Measurements from ENCODE around the gene SEC14L1.

Gene SEC14L1

GRCh38 chr17:77194179-77194578 is 53.4 kb downstream of the SEC14L1 start:
- H3K4me1 ChIP-seq (ENCODE audit: control insufficient read depth, insufficient read depth, low read length) = no peaks in the 10 kb centered on the region
- H3K9me3 ChIP-seq (ENCODE audit: control insufficient read depth in 2 of 2, low read length in 2 of 2) = no peaks in the 10 kb centered on the region
- no peak overlapping the region for H3K27ac ChIP-seq (ENCODE audit: low read length)
- no peak overlapping the region for H3K9ac ChIP-seq (ENCODE audit: low read length in 2 of 2)
- H3K27me3 ChIP-seq (ENCODE audit: control insufficient read depth in 1 of 2, insufficient read depth in 2 of 2, low read length in 2 of 2) = no peaks in the 10 kb centered on the region
- H3K4me3 ChIP-seq (ENCODE audit: low read length in 2 of 2) = no peak overlapping the region
- H3K36me3 ChIP-seq (ENCODE audit: control insufficient read depth in 2 of 2, insufficient read depth in 2 of 2, low read length in 2 of 2) = peaks cover 27 to 40% of the 10 kb centered on the region in 2 donors

GRCh38 chr17:77196251-77196650 is 55.5 kb downstream of the SEC14L1 start:
- Histone ChIP-seq H3K4me3 (ENCODE audit: low read length in 2 of 2) (no peak overlapping the region), H3K9me3 (ENCODE audit: control insufficient read depth in 2 of 2, low read length in 2 of 2) (no peaks in the 10 kb centered on the region), H3K4me1 (ENCODE audit: control insufficient read depth, insufficient read depth, low read length) (no peaks in the 10 kb centered on the region), H3K27me3 (ENCODE audit: control insufficient read depth in 1 of 2, insufficient read depth in 2 of 2, low read length in 2 of 2) (no peaks in the 10 kb centered on the region), H3K27ac (ENCODE audit: low read length) (no peak overlapping the region), H3K9ac (ENCODE audit: low read length in 2 of 2) (no peak overlapping the region), H3K36me3 (ENCODE audit: control insufficient read depth in 2 of 2, insufficient read depth in 2 of 2, low read length in 2 of 2) (peaks cover 39 to 54% of the 10 kb centered on the region in 2 donors)

GRCh38 chr17:77197115-77197514 is 56.3 kb downstream of the SEC14L1 start:
- no peak overlapping the region for H3K27ac ChIP-seq (ENCODE audit: low read length)
- no peak overlapping the region for H3K4me3 ChIP-seq (ENCODE audit: low read length in 2 of 2)
- H3K9ac ChIP-seq (ENCODE audit: low read length in 2 of 2) = no peak overlapping the region
- no peaks in the 10 kb centered on the region for H3K4me1 ChIP-seq (ENCODE audit: control insufficient read depth, insufficient read depth, low read length)
- H3K36me3 ChIP-seq (ENCODE audit: control insufficient read depth in 2 of 2, insufficient read depth in 2 of 2, low read length in 2 of 2) = peaks cover 42 to 58% of the 10 kb centered on the region in 2 donors
- H3K9me3 ChIP-seq (ENCODE audit: control insufficient read depth in 2 of 2, low read length in 2 of 2) = no peaks in the 10 kb centered on the region
- H3K27me3 ChIP-seq (ENCODE audit: control insufficient read depth in 1 of 2, insufficient read depth in 2 of 2, low read length in 2 of 2) = no peaks in the 10 kb centered on the region

GRCh38 chr17:77200711-77201110 is 59.9 kb downstream of the SEC14L1 start:
- H3K36me3 ChIP-seq (ENCODE audit: control insufficient read depth in 2 of 2, insufficient read depth in 2 of 2, low read length in 2 of 2) = peaks cover 50 to 56% of the 10 kb centered on the region in 2 donors
- no peak overlapping the region for H3K4me3 ChIP-seq (ENCODE audit: low read length in 2 of 2)
- no peak overlapping the region for H3K27ac ChIP-seq (ENCODE audit: low read length)
- no peaks in the 10 kb centered on the region for H3K4me1 ChIP-seq (ENCODE audit: control insufficient read depth, insufficient read depth, low read length)
- no peaks in the 10 kb centered on the region for H3K9me3 ChIP-seq (ENCODE audit: control insufficient read depth in 2 of 2, low read length in 2 of 2)
- no peaks in the 10 kb centered on the region for H3K27me3 ChIP-seq (ENCODE audit: control insufficient read depth in 1 of 2, insufficient read depth in 2 of 2, low read length in 2 of 2)
- H3K9ac ChIP-seq (ENCODE audit: low read length in 2 of 2) = no peak overlapping the region

GRCh38 chr17:77203436-77203835 is 62.7 kb downstream of the SEC14L1 start:
- Histone ChIP-seq H3K9ac (ENCODE audit: low read length in 2 of 2) (no peak overlapping the region), H3K27ac (ENCODE audit: low read length) (no peak overlapping the region), H3K4me1 (ENCODE audit: control insufficient read depth, insufficient read depth, low read length) (peaks cover 4% of the 10 kb centered on the region), H3K27me3 (ENCODE audit: control insufficient read depth in 1 of 2, insufficient read depth in 2 of 2, low read length in 2 of 2) (no peaks in the 10 kb centered on the region), H3K9me3 (ENCODE audit: control insufficient read depth in 2 of 2, low read length in 2 of 2) (no peaks in the 10 kb centered on the region), H3K4me3 (ENCODE audit: low read length in 2 of 2) (no peak overlapping the region), H3K36me3 (ENCODE audit: control insufficient read depth in 2 of 2, insufficient read depth in 2 of 2, low read length in 2 of 2) (peaks cover 46 to 49% of the 10 kb centered on the region in 2 donors)

- H3K4me1 ChIP-seq (ENCODE audit: control insufficient read depth, insufficient read depth, low read length) = peaks cover 6% of the 10 kb centered on the region
- no peak overlapping the region for H3K4me3 ChIP-seq (ENCODE audit: low read length in 2 of 2)
- H3K9ac ChIP-seq (ENCODE audit: low read length in 2 of 2) = no peak overlapping the region
- H3K36me3 ChIP-seq (ENCODE audit: control insufficient read depth in 2 of 2, insufficient read depth in 2 of 2, low read length in 2 of 2) = peaks cover 46 to 49% of the 10 kb centered on the region in 2 donors
- H3K9me3 ChIP-seq (ENCODE audit: control insufficient read depth in 2 of 2, low read length in 2 of 2) = no peaks in the 10 kb centered on the region
- H3K27me3 ChIP-seq (ENCODE audit: control insufficient read depth in 1 of 2, insufficient read depth in 2 of 2, low read length in 2 of 2) = no peaks in the 10 kb centered on the region
- no peak overlapping the region for H3K27ac ChIP-seq (ENCODE audit: low read length)
These were observed 63.1 kb downstream of the SEC14L1 start for GRCh38 chr17:77203846-77204245.

GRCh38 chr17:77204536-77204935 is 63.8 kb downstream of the SEC14L1 start:
- H3K27me3 ChIP-seq (ENCODE audit: control insufficient read depth in 1 of 2, insufficient read depth in 2 of 2, low read length in 2 of 2) = no peaks in the 10 kb centered on the region
- peaks cover 40 to 52% of the 10 kb centered on the region in 2 donors for H3K36me3 ChIP-seq (ENCODE audit: control insufficient read depth in 2 of 2, insufficient read depth in 2 of 2, low read length in 2 of 2)
- H3K27ac ChIP-seq (ENCODE audit: low read length) = no peak overlapping the region
- H3K4me3 ChIP-seq (ENCODE audit: low read length in 2 of 2) = no peak overlapping the region
- no peak overlapping the region for H3K9ac ChIP-seq (ENCODE audit: low read length in 2 of 2)
- H3K4me1 ChIP-seq (ENCODE audit: control insufficient read depth, insufficient read depth, low read length) = peaks cover 6% of the 10 kb centered on the region
- no peaks in the 10 kb centered on the region for H3K9me3 ChIP-seq (ENCODE audit: control insufficient read depth in 2 of 2, low read length in 2 of 2)

- no peak overlapping the region for H3K27ac ChIP-seq (ENCODE audit: low read length)
These were observed 64.8 kb downstream of the SEC14L1 start for GRCh38 chr17:77205396-77206125.

GRCh38 chr17:77206158-77206956 is 65.6 kb downstream of the SEC14L1 start:
- Histone ChIP-seq H3K27ac (ENCODE audit: low read length) (no peak overlapping the region), H3K4me3 (ENCODE audit: low read length in 2 of 2) (no peak overlapping the region), H3K9ac (ENCODE audit: low read length in 2 of 2) (no peak overlapping the region), H3K4me1 (ENCODE audit: control insufficient read depth, insufficient read depth, low read length) (peaks cover 10% of the 10 kb centered on the region), H3K36me3 (ENCODE audit: control insufficient read depth in 2 of 2, insufficient read depth in 2 of 2, low read length in 2 of 2) (peaks cover 42 to 57% of the 10 kb centered on the region in 2 donors), H3K27me3 (ENCODE audit: control insufficient read depth in 1 of 2, insufficient read depth in 2 of 2, low read length in 2 of 2) (no peaks in the 10 kb centered on the region), H3K9me3 (ENCODE audit: control insufficient read depth in 2 of 2, low read length in 2 of 2) (no peaks in the 10 kb centered on the region)

More at GRCh38 chr17:77205396-77206125, 64.8 kb downstream of the SEC14L1 start:
- Histone ChIP-seq H3K27me3 (ENCODE audit: control insufficient read depth in 1 of 2, insufficient read depth in 2 of 2, low read length in 2 of 2) (no peaks in the 10 kb centered on the region), H3K9me3 (ENCODE audit: control insufficient read depth in 2 of 2, low read length in 2 of 2) (no peaks in the 10 kb centered on the region), H3K4me3 (ENCODE audit: low read length in 2 of 2) (no peak overlapping the region), H3K36me3 (ENCODE audit: control insufficient read depth in 2 of 2, insufficient read depth in 2 of 2, low read length in 2 of 2) (peaks cover 40 to 53% of the 10 kb centered on the region in 2 donors), H3K4me1 (ENCODE audit: control insufficient read depth, insufficient read depth, low read length) (peaks cover 10% of the 10 kb centered on the region), H3K9ac (ENCODE audit: low read length in 2 of 2) (no peak overlapping the region)

- Histone ChIP-seq H3K27me3 (ENCODE audit: control insufficient read depth in 1 of 2, insufficient read depth in 2 of 2, low read length in 2 of 2) (no peaks in the 10 kb centered on the region), H3K4me1 (ENCODE audit: control insufficient read depth, insufficient read depth, low read length) (peaks cover 10% of the 10 kb centered on the region), H3K36me3 (ENCODE audit: control insufficient read depth in 2 of 2, insufficient read depth in 2 of 2, low read length in 2 of 2) (peaks cover 48 to 65% of the 10 kb centered on the region in 2 donors), H3K9me3 (ENCODE audit: control insufficient read depth in 2 of 2, low read length in 2 of 2) (no peaks in the 10 kb centered on the region), H3K4me3 (ENCODE audit: low read length in 2 of 2) (peak overlapping the region in 1 of 2 donors; percentile 15), H3K27ac (ENCODE audit: low read length) (no peak overlapping the region), H3K9ac (ENCODE audit: low read length in 2 of 2) (no peak overlapping the region)
These were observed 67.0 kb downstream of the SEC14L1 start for GRCh38 chr17:77207689-77208216.

All from stomach smooth muscle (tissue), 2 donors.